Activated CD4-positive, alpha-beta T cell treated with anti-CD3 and anti-CD28 coated beads, Interleukin-2, amount 50 U/mL, for 16 hours (primary cell): Measurements from ENCODE around the gene KCND3.

Experiments
- DNase-seq: peaks from one replicate; pipeline ENCODE4 v3.0.0-alpha.2; 2020

The KCND3 gene

GRCh38 chr1:111908011-111908621 is 81.4 kb downstream of the KCND3 start:
- no peak for DNase-seq

- DNase-seq: peak; percentile 13
Measured at GRCh38 chr1:111907321-111907720, 82.1 kb downstream of the KCND3 start.

- no peak for DNase-seq
Measured at GRCh38 chr1:111906816-111907215, 82.7 kb downstream of the KCND3 start.

- no peak for DNase-seq
Measured at GRCh38 chr1:111906111-111906510, 83.4 kb downstream of the KCND3 start.

GRCh38 chr1:111904478-111905218 is 84.8 kb downstream of the KCND3 start:
- DNase-seq: peak; percentile 81

GRCh38 chr1:111903871-111904449 is 85.5 kb downstream of the KCND3 start:
- DNase-seq: no peak

GRCh38 chr1:111903148-111903870 is 86.2 kb downstream of the KCND3 start:
- DNase-seq: no peak

GRCh38 chr1:111895469-111895868 is 94.0 kb downstream of the KCND3 start:
- no peak for DNase-seq

GRCh38 chr1:111895017-111895416 is 94.5 kb downstream of the KCND3 start:
- DNase-seq: no peak

- no peak for DNase-seq
Measured at GRCh38 chr1:111894497-111894896, 95.0 kb downstream of the KCND3 start.

GRCh38 chr1:111891566-111891965 is 97.9 kb downstream of the KCND3 start:
- no peak for DNase-seq

GRCh38 chr1:111888740-111889376 is 100.6 kb downstream of the KCND3 start:
- no peak for DNase-seq

GRCh38 chr1:111887875-111888274 is 101.6 kb downstream of the KCND3 start:
- DNase-seq: no peak

- DNase-seq: no peak
Measured at GRCh38 chr1:111887385-111887784, 102.1 kb downstream of the KCND3 start.

GRCh38 chr1:111886741-111887140 is 102.7 kb downstream of the KCND3 start:
- DNase-seq: no peak

GRCh38 chr1:111884772-111885443 is 104.6 kb downstream of the KCND3 start:
- DNase-seq: no peak

GRCh38 chr1:111882986-111883560 is 106.4 kb downstream of the KCND3 start:
- DNase-seq: no peak

- DNase-seq: no peak
Measured at GRCh38 chr1:111882559-111882958, 106.9 kb downstream of the KCND3 start.

- no peak for DNase-seq
Measured at GRCh38 chr1:111880881-111881837, 108.3 kb downstream of the KCND3 start.

- DNase-seq: no peak
Measured at GRCh38 chr1:111879081-111879480, 110.4 kb downstream of the KCND3 start.

- no peak for DNase-seq
Measured at GRCh38 chr1:111878649-111879048, 110.8 kb downstream of the KCND3 start.
